ENCODE results near the gene SERF1B.
"Not testable (repeated sequence)": the region's sequence is repeated elsewhere in the genome, so short reads cannot be mapped to it uniquely, and the experiment has no call there.

- not testable (repeated sequence) for TF ChIP-seq POLR2AphosphoS5, CTCF, EP300, POLR2A (IDR thresholded peaks at IDR 0.05)
Observed at GRCh38 chr5:70077632-70078031, 52.6 kb downstream of the SERF1B start.

Measured in stomach (tissue), 4 donors.